Breast epithelium (tissue), 3 donors: ENCODE data around the gene C2orf15.

Experiments
- CTCF ChIP-seq, 3 donors: fragments of 450-650 bp; IDR thresholded peaks; one replicate each; pipeline ENCODE4 v1.5.1; 2016 to 2017; ENCODE audit warnings: antibody characterized with exemption in 3 of 3, mild to moderate bottlenecking in 3 of 3, moderate library complexity in 3 of 3
- POLR2A ChIP-seq: fragments of 450-650 bp; IDR thresholded peaks from one replicate; pipeline ENCODE4 v1.6.1; 2016; ENCODE audit warnings: antibody characterized with exemption, mild to moderate bottlenecking, moderate library complexity
- POLR2AphosphoS5 ChIP-seq, 3 donors: sonication (generic); formaldehyde crosslinking; IDR thresholded peaks; one replicate each; pipeline ENCODE4 v1.6.1; 2017; ENCODE audit warnings: antibody characterized with exemption in 3 of 3

- TF ChIP-seq POLR2AphosphoS5 (IDR thresholded peaks at IDR 0.05): no peak
- TF ChIP-seq CTCF (IDR thresholded peaks at IDR 0.05): no peak
- TF ChIP-seq POLR2A: no peak
Measured at GRCh38 chr2:99096728-99097127, 44.8 kb upstream of the C2orf15 start.
